Stimulated activated CD8-positive, alpha-beta memory T cell treated with anti-CD3 and anti-CD28 coated beads, Interleukin-2, amount 100 ng/mL, for 48 hours (primary cell): ENCODE results near the gene SCARB2.

ENCODE experiments used
- DNase-seq, 2 donors: peaks; one replicate each; pipeline ENCODE4 v3.0.0-alpha.2; 2020; ENCODE audit warnings: low read depth in 2 of 2

SCARB2 gene

GRCh38 chr4:76198411-76199237 lies 15.0 kb downstream of the SCARB2 start:
- no peak for DNase-seq

DNA sequence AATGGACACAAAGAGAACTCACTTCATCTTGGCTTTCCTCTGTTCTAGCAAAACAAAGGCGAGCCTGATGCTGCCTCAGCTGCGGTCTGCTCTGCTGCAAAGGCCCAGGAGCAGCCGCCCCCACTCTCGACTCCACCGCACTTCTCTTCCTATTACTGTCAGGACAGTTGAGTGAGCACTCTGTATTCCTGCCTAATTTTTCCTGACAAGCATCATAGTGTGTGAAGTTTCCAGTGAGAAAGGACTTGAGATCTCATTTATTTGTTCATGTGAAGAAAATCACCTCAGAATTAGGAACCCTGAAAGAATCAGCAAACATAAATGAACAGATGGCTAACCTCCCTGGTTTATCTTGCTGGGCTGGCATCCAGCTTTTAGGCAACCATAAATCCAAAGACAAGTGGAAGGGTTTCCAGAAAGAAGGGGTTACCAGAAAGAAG lies 15.6 kb downstream of the SCARB2 start:
- DNase-seq, result no peak

- DNase-seq, result no peak
These were observed 16.4 kb downstream of the SCARB2 start for GRCh38 chr4:76197031-76197743.

GRCh38 chr4:76196376-76196775 lies 17.2 kb downstream of the SCARB2 start:
- DNase-seq, result no peak

DNA sequence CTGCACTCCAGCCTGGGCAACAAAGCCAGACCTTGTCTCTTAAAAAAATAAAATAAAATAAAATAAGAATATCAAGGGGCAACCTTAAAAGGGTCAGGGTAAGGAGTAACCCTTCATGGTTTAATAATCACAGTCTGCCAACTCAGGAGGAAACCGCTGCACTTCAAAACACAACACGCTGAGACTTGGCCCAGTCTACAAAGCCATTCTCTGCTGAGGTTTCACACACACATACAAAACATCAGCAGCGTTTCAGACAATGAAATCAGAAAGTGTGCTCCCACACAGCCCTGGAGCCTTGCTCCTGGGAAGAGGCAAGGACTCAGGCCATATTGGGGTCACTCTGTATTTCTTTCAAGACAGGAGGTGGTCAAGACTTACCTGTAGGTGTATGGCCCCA lies 18.3 kb downstream of the SCARB2 start:
- DNase-seq, result no peak

DNA sequence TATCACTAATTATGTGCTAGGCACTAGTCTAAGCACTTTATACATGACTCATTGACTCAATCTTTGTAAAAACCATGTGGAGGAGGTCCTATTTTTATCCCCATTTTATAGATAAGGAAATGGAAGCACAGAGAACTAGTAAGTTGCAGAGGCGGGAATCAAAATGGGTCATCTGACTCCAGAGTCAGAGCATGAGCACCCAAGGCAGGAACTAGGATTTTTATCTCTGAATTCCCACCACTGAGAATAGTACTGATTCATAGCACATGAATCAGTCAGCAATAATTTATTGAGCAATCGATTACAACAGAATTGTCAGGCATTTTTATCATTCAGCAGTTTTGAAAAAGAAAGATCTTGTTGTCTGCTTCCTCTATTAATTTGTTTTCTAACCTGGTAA lies 19.3 kb downstream of the SCARB2 start:
- no peak for DNase-seq

GRCh38 chr4:76192236-76192635 lies 21.4 kb downstream of the SCARB2 start:
- no peak for DNase-seq

DNA sequence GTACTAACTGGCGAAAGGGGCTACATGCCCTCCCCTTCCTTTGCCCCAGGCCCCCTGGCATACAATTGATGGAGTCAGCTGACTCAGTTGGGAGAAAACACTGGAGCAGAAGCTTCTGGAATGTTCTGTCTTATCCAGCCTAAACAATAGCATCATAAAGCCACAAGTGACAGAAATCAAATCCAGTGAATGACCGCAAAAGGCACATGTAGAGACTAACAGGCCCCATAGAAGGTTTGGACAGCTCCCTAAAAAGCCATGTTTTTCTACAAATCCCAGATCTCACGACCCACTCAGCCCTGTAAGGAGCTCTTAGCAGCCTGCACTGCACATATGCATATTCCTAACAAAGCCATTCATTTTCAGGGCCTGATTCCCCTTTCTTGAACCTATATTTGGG lies 25.1 kb downstream of the SCARB2 start:
- DNase-seq, result no peak

GRCh38 chr4:76188149-76188548 lies 25.5 kb downstream of the SCARB2 start:
- DNase-seq, result no peak

- no peak for DNase-seq
These were observed 26.5 kb downstream of the SCARB2 start for GRCh38 chr4:76187152-76187551.

- no peak for DNase-seq
These were observed 31.2 kb downstream of the SCARB2 start for GRCh38 chr4:76182463-76182862.

DNA sequence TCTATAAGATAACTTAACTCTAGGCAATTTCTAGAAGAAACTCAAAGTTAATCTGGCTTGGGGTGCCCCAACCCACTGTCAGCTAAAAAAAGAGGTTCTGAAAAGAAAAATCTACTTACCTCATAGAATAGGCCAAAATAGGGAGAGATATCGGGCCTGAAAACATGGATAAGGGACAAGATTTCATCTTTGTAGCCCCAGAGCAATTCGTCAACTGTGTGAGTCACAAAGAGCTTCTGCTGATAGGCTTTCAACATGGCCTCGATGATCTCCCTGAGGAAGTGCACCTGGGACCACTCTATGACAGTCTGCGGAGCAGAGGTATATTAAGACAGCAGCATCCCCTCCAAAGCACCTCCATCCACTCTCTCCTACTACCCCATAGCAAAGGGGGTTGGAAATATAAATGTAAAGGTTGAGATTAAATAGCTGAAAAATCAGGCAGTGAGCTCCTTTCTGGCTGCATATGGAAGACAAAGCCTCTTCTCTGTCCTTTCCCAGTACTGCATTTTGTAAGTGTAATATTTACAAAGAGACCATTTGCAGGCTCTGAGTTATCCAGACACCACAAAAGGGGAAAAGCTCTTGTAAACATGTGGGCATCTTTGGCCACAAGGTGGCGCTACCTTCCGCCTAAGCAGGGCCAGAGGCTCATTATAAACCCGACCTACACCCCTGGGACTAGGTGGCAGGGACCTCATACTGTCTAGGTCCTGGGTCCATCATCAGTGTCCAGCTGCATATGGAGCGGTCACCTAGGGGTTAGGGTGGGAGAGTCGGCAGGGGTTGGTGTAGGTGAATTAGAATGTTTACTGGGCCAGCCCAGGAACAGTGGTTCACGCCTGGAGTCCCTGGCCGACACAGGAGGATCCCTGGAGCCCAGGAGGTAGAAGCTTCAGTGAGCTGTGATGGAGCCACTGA lies 34.0 kb downstream of the SCARB2 start:
- DNase-seq, result peak; percentile 68 to 77

DNA sequence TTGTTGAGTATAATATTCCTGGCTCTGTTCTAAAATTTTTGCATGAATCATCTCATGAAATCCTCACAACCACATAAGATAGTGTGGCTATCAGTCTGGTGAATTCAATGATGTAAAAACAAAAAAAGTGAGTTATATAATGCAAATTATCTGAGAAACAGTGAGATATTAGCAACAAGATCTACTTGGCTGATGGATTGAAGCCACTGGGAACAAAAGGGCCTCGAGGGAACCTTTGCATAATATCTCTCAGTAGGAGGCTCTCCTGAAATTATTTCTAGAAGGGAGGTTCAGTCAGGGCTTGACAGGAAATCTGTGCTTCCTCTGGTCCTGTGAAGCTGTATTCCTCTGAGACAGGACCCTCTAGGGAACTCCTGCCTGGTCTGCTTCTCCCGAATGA lies 35.3 kb downstream of the SCARB2 start:
- no peak for DNase-seq

DNA sequence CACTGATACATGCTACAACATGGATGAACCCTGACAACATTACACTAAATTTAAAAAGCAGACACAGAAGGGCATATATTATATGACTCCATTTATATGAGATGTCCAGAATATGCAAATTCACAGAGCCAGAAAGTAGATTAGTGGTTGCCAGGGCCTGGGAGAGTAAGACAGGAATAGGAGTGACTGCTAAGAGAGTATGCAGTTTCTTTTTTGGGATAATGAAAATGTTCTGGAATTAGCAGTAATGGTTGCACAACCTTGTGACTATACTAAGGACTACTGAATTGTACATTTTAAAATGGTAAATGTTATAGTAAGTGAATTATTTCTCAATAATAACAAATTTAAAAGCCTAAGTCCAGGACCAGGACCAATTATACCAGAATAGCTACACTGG lies 35.9 kb downstream of the SCARB2 start:
- no peak for DNase-seq

GRCh38 chr4:76175336-76175735 lies 38.3 kb downstream of the SCARB2 start:
- DNase-seq, result no peak

GRCh38 chr4:76174216-76174615 lies 39.4 kb downstream of the SCARB2 start:
- no peak for DNase-seq

- DNase-seq, result no peak
These were observed 44.9 kb downstream of the SCARB2 start for GRCh38 chr4:76168688-76169087.

- no peak for DNase-seq
These were observed 47.1 kb downstream of the SCARB2 start for GRCh38 chr4:76166480-76166879.

- no peak for DNase-seq
These were observed 53.3 kb downstream of the SCARB2 start for GRCh38 chr4:76160355-76160754.

GRCh38 chr4:76156635-76157034 lies 57.0 kb downstream of the SCARB2 start:
- DNase-seq, result no peak

DNA sequence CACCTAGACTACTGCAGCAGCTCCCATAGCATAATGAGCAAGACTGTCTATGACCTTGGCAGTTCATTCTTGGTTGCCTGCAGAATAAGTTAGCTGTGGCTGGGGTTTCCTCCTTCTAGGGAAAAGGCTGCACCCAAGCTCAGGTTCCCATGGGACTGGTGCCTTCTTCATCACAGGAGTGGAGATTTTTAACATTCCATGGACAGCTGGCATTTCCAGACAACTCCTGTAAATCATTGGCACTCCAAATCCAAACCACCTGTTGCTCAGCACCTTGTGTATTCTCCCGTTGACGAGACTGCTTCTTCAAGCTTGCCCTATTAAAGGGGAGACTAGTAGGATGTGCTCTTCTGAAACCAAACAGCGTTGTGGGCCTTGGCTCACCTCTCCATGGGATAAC lies 57.6 kb downstream of the SCARB2 start:
- DNase-seq, result no peak

GRCh38 chr4:76153356-76153755 lies 60.3 kb downstream of the SCARB2 start:
- no peak for DNase-seq
